ENCODE measurements around the gene CLMN. TPM values are rescaled to one million over a fixed set of nuclear protein-coding genes. Genes with fewer than 3 reads are reported as not detected.

CLMN gene
- total and polyA plus RNA-seq, 9 of the 15 experiments (the other 6 are each of a cell fraction or from before 2014, with no cell fraction given), result 0.01 to 0.18 (median 0.07) TPM; not detected in 4

- Histone ChIP-seq H4K20me1 (replicated peaks; ENCODE audit: control insufficient read depth, insufficient read depth, low read length) (no peaks in the 10 kb centered on the region), H3K9ac (ENCODE audit: insufficient read depth in 1 of 2, low read depth in 2 of 2, low read length in 2 of 2) (no peak overlapping the region), H3K27me3 (ENCODE audit: control insufficient read depth in 2 of 2, insufficient read depth in 2 of 2, low read length in 2 of 2) (no peaks in the 10 kb centered on the region), H3K4me1 (replicated peaks in 1 of 2; ENCODE audit: control insufficient read depth in 2 of 2, insufficient read depth in 2 of 2, low read length in 2 of 2) (no peaks in the 10 kb centered on the region), H3K9me3 (replicated peaks; ENCODE audit: control insufficient read depth, insufficient read depth, low read depth, low read length) (no peaks in the 10 kb centered on the region), H3K4me3 (no peak overlapping the region), H3K27ac (ENCODE audit: extremely low read depth, low read depth, low read length) (no peak overlapping the region), H3K79me2 (ENCODE audit: control insufficient read depth, insufficient read depth, low read length) (no peaks in the 10 kb centered on the region), H3K4me2 (ENCODE audit: insufficient read depth, low read length) (no peak overlapping the region), H2AFZ (ENCODE audit: low read depth, low read length) (no peak overlapping the region), H3K36me3 (ENCODE audit: control insufficient read depth, insufficient read depth, low read length) (peaks cover 11% of the 10 kb centered on the region; the same call in 1 of the 3 replicates), H3K9me1 (ENCODE audit: control insufficient read depth, insufficient read depth, low read length) (no peaks in the 10 kb centered on the region)
- in situ Hi-C loops (cut with MboI), result no loop called here
- DNase-seq (ENCODE audit: extremely low read depth in 1 of 4, low spot score in 3 of 4) (no peak), FAIRE-seq (no peak), ATAC-seq (no peak)
- BruUV-seq (replicated peaks), result no TSS peak
- WGBS (ENCODE audit: insufficient coverage, low coverage, missing lambda C conversion rate), result 80% methylated on average over 8 of the region's 8 CpGs
- intact Hi-C loops (cut with micrococcal nuclease), result no loop called here
- no peak for TF ChIP-seq HNRNPUL1 (IDR thresholded peaks at IDR 0.05; ENCODE audit: low read length)
- no peak for TF ChIP-seq NFE2L1 (tag; IDR thresholded peaks at IDR 0.05; ENCODE audit: borderline replicate concordance, low read depth)
- no peak for TF ChIP-seq RNF2 (IDR thresholded peaks at IDR 0.05)
- TF ChIP-seq SMARCA4 (IDR thresholded peaks at IDR 0.05), result no peak
- no peak for TF ChIP-seq MTA2 (IDR thresholded peaks at IDR 0.05; ENCODE audit: low read depth)
- no peak for TF ChIP-seq ZNF785 (CRISPR knock-in tag; IDR thresholded peaks at IDR 0.05)
- TF ChIP-seq NCOR1 (IDR thresholded peaks at IDR 0.05), result no peak
- TF ChIP-seq SMARCC2 (IDR thresholded peaks at IDR 0.05; ENCODE audit: low read depth), result no peak
- TF ChIP-seq GABPA (tag; conservative IDR thresholded peaks at IDR 0.05; ENCODE audit: low read depth), result no peak
- no peak for TF ChIP-seq JUND (IDR thresholded peaks at IDR 0.05; ENCODE audit: borderline replicate concordance, low read depth, low read length)
- TF ChIP-seq JUND (tag; IDR thresholded peaks at IDR 0.05; ENCODE audit: borderline replicate concordance, low read depth, low read length), result no peak
- no peak for TF ChIP-seq HNRNPLL (IDR thresholded peaks at IDR 0.05; ENCODE audit: low read depth, low read length, poor library complexity, severe bottlenecking)
- TF ChIP-seq ZNF551 (CRISPR knock-in tag; IDR thresholded peaks at IDR 0.05), result no peak
- TF ChIP-seq IFI16 (CRISPR knock-in tag; IDR thresholded peaks at IDR 0.05), result no peak
- TF ChIP-seq ZFP91 (CRISPR knock-in tag; IDR thresholded peaks at IDR 0.05), result no peak
- POLR2A ChIA-PET, result no interaction called here
- CTCF ChIA-PET (ENCODE audit: low intra/inter-chr PET ratio), result no interaction called here
These were observed 185.3 kb downstream of the CLMN start for GRCh38 chr14:95134304-95134933.

Measured in K562 (cell line).